GM12878 (cell line): ENCODE results near the gene CDX1. TPM values are rescaled to one million over a fixed set of nuclear protein-coding genes. Genes with fewer than 3 reads are reported as not detected.

Source experiments
- ATAC-seq: fragments of 200-7000 bp; cut with Tn5 transposase; 3 replicates; pipeline ENCODE4 v1.9.1; 2020; ENCODE audit warnings: mild to moderate bottlenecking, moderate library complexity
- BruUV-seq: library from RNA; stranded (reverse); fragments of 400-500 nt; replicated peaks from 2 replicates; lab custom pipeline; 2021; lab: Mats Ljungman, UMichigan
- CTCF ChIA-PET: fragments of 300-600 bp; sonication (Branson Sonifier 250); formaldehyde crosslinking; extraction: SDS; loops from one replicate; lab custom pipeline; 2021; ENCODE audit warnings: inconsistent platforms; lab: Yijun Ruan, JAX
- POLR2A ChIA-PET: fragments of 350-600 bp; formaldehyde crosslinking; extraction: SDS; loops from one replicate; lab custom pipeline; 2021; ENCODE audit warnings: inconsistent platforms; lab: Charles Lee
- RAD21 ChIA-PET: fragments of 300-600 bp; sonication (Branson Sonifier 250); formaldehyde crosslinking; loops from one replicate; lab custom pipeline; 2023; ENCODE audit warnings: antibody characterized with exemption; ENCODE audit not compliant: unreplicated experiment; lab: Charles Lee
- SMC1A ChIA-PET: fragments of 300-600 bp; sonication (Branson Sonifier 250); formaldehyde crosslinking; loops from one replicate; lab custom pipeline; 2023; ENCODE audit not compliant: unreplicated experiment, uncharacterized antibody; lab: Charles Lee
- DNase-seq: peaks from one replicate; pipeline ENCODE4 v3.0.0-alpha.2; 2011; ENCODE audit warnings: low read depth, low spot score
- FAIRE-seq: peaks from 3 replicates; lab custom pipeline; 2011; peaks lifted over from hg19 to GRCh38; lab: Jason Lieb, UNC
- H2AFZ ChIP-seq: 2 replicates; pipeline ENCODE4 v1.6.0; 2011; ENCODE audit warnings: low read depth, low read length, control low read depth; ENCODE audit not compliant: control insufficient read depth
- H3K27ac ChIP-seq: 2 replicates; pipeline ENCODE4 v1.5.1; 2011; ENCODE audit warnings: control low read depth; ENCODE audit not compliant: control insufficient read depth, insufficient read depth
- H3K27me3 ChIP-seq, 2 experiments: replicated peaks in 1 of 2; 2 replicates each; pipeline versions ENCODE4 v1.6.0 to v1.6.1; 2011; ENCODE audit warnings: low read length in 1 of 2; ENCODE audit not compliant: control insufficient read depth in 2 of 2, insufficient read depth in 2 of 2
- H3K36me3 ChIP-seq, 2 experiments: 2 replicates each; pipeline ENCODE4 v1.5.1; 2011; ENCODE audit warnings: low read length in 1 of 2; ENCODE audit not compliant: control insufficient read depth in 2 of 2, insufficient read depth in 2 of 2
- H3K4me1 ChIP-seq: 2 replicates; pipeline ENCODE4 v1.6.1; 2011; ENCODE audit warnings: mild to moderate bottlenecking, low read length, moderate library complexity, mixed read lengths; ENCODE audit not compliant: control insufficient read depth, insufficient read depth
- H3K4me2 ChIP-seq: 2 replicates; pipeline ENCODE4 v1.6.0; 2011; ENCODE audit warnings: control low read depth; ENCODE audit not compliant: control insufficient read depth, insufficient read depth
- H3K4me3 ChIP-seq: fragments of 200-600 bp; sonication (generic); 2 replicates; pipeline ENCODE4 v1.5.1; 2016
- H3K79me2 ChIP-seq: 2 replicates; pipeline ENCODE4 v1.6.0; 2011; ENCODE audit warnings: low read length; ENCODE audit not compliant: control insufficient read depth, insufficient read depth
- H3K9ac ChIP-seq: 2 replicates; pipeline ENCODE4 v1.8.0; 2011; ENCODE audit warnings: low read length, control low read depth, mixed read lengths; ENCODE audit not compliant: control insufficient read depth, insufficient read depth
- H3K9me3 ChIP-seq: replicated peaks from 3 replicates; pipeline ENCODE4 v1.5.1; 2011; ENCODE audit warnings: mild to moderate bottlenecking, low read length; ENCODE audit not compliant: control insufficient read depth, insufficient read depth
- H4K20me1 ChIP-seq: 2 replicates; pipeline ENCODE4 v1.6.0; 2011; ENCODE audit not compliant: control insufficient read depth, insufficient read depth
- ATF7 ChIP-seq: fragments of 450-650 bp; IDR thresholded peaks from 2 replicates; pipeline ENCODE4 v1.6.1; 2016; ENCODE audit warnings: low read depth, mild to moderate bottlenecking
- CEBPB ChIP-seq, 2 experiments: fragments of 150-350 bp in 1 of 2; IDR thresholded peaks; 2 replicates each; pipeline ENCODE4 v1.6.1; 2012 to 2014; ENCODE audit warnings: low read depth in 2 of 2, low read length in 2 of 2, borderline replicate concordance in 1 of 2, inconsistent platforms in 1 of 2
- CEBPZ ChIP-seq: fragments of 150-350 bp; IDR thresholded peaks from 2 replicates; pipeline ENCODE4 v1.6.1; 2016; ENCODE audit warnings: low read depth, low read length
- GABPA ChIP-seq: IDR thresholded peaks from 2 replicates; pipeline ENCODE4 v1.6.1; 2014; ENCODE audit warnings: antibody characterized with exemption, low read depth, mild to moderate bottlenecking, inconsistent platforms
- JUND ChIP-seq: IDR thresholded peaks from 2 replicates; pipeline ENCODE4 v1.6.1; 2012; ENCODE audit warnings: low read depth, mild to moderate bottlenecking, low read length, improper control_type of control experiment, moderate library complexity
- KLF5 ChIP-seq: fragments of 450-650 bp; IDR thresholded peaks from 2 replicates; pipeline ENCODE4 v1.6.1; 2014; ENCODE audit warnings: mild to moderate bottlenecking; ENCODE audit not compliant: partially characterized antibody
- NBN ChIP-seq: fragments of 450-650 bp; IDR thresholded peaks from 2 replicates; pipeline ENCODE4 v1.6.1; 2016
- RUNX3 ChIP-seq: IDR thresholded peaks from 2 replicates; pipeline ENCODE4 v1.6.1; 2012; ENCODE audit warnings: low read length, inconsistent platforms
- SKIL ChIP-seq: fragments of 450-650 bp; IDR thresholded peaks from 2 replicates; pipeline ENCODE4 v1.6.1; 2017; ENCODE audit warnings: mild to moderate bottlenecking, low read depth, inconsistent platforms; ENCODE audit not compliant: poor library complexity, severe bottlenecking
- TAF1 ChIP-seq: IDR thresholded peaks from 2 replicates; pipeline ENCODE4 v1.6.1; 2011; ENCODE audit warnings: mild to moderate bottlenecking, low read depth, low read length, borderline replicate concordance
- YBX1 ChIP-seq: fragments of 450-650 bp; IDR thresholded peaks from 2 replicates; pipeline ENCODE4 v1.6.1; 2016; ENCODE audit warnings: antibody characterized with exemption
- ZZZ3 ChIP-seq: IDR thresholded peaks from 2 replicates; pipeline ENCODE4 v1.6.1; 2011; ENCODE audit warnings: low read depth; ENCODE audit not compliant: control insufficient read depth, insufficient read length
- WGBS: methylation state at CpG from one replicate; pipeline ENCODE4 v1.1.6; 2016; ENCODE audit warnings: low lambda C conversion rate; ENCODE audit not compliant: insufficient replicate concordance, insufficient coverage; ENCODE audit errors: missing lambda C conversion rate; 5-methylcytosine and 5-hydroxymethylcytosine counted together
- in situ Hi-C: fragments of 300-500 bp; cut with MboI; formaldehyde crosslinking; loops from 9 replicates; pipeline ENCODE4 v1.14.3; 2018; ENCODE audit warnings: mixed read lengths
- intact Hi-C: fragments of 100-400 bp; cut with micrococcal nuclease; formaldehyde crosslinking; loops from one replicate; pipeline ENCODE4 v1.14.2; 2022; ENCODE audit not compliant: unreplicated experiment
- polyA plus RNA-seq, 11 experiments: library from polyadenylated mRNA; depleted of rRNA in 4 of 11; unstranded in 6 of 11; stranded (reverse) in 5 of 11; fragments of >200 nt; fragmentation: Nextera tagmentation in 4 of 11; fragmentation: Illumina TruSeq in 1 of 11; extraction: Ambion mirVana in 4 of 11; extraction: Trizol in 1 of 11; gene quantifications; 1 replicate in 1 of 11; 2 replicates in 10 of 11; pipeline versions ENCODE4 v1.2.1 to v1.2.3, GENCODE V29; 2011 to 2016; ENCODE audit warnings: inconsistent platforms in 2 of 11, missing spikeins in 2 of 11, low read depth in 1 of 11
- total RNA-seq, 4 experiments: library from RNA; depleted of rRNA in 3 of 4; stranded (reverse); fragments of >200 nt in 3 of 4; fragmentation: Illumina TruSeq in 1 of 4; extraction: Trizol in 1 of 4; gene quantifications; 2 replicates each; pipeline versions ENCODE4 v1.2.1 to v1.2.3, GENCODE V29; 2013 to 2021

CDX1 gene
- total and polyA plus RNA-seq, 10 of the 15 experiments (the other 5 are each of a cell fraction or from before 2014, with no cell fraction given): not detected

- H3K27ac ChIP-seq: no peak overlapping the region
- POLR2A ChIA-PET: interaction anchor here (0.7 to 1.3 kb wide), 6 partner anchors 11 to 322 kb away, joined by 3 to 5 read pairs (median 3); no protein-coding TSS in a partner anchor
These were observed 10.6 kb upstream of the CDX1 start for GRCh38 chr5:150156027-150156368.

GRCh38 chr5:150156540-150156939 lies 10.0 kb upstream of the CDX1 start:
- H3K4me3 ChIP-seq: no peak overlapping the region
- H3K9ac ChIP-seq: no peak overlapping the region
- H3K36me3 ChIP-seq: no peaks in the 10 kb centered on the region
- H3K27me3 ChIP-seq: no peaks in the 10 kb centered on the region
- in situ Hi-C loops (no loop called here), intact Hi-C loops (no loop called here)
- H3K4me1 ChIP-seq: peaks cover 13% of the 10 kb centered on the region
- no peaks in the 10 kb centered on the region for H4K20me1 ChIP-seq
- no peak overlapping the region for H3K27ac ChIP-seq
- ChIA-PET POLR2A (interaction anchor here (0.8 to 1.3 kb wide), 3 partner anchors 18 to 323 kb away, joined by 3 read pairs; no protein-coding TSS in a partner anchor), CTCF (interaction anchor here (2.8 kb wide), 1 partner anchor 11 kb away, joined by 11 read pairs; no protein-coding TSS in a partner anchor), SMC1A (interaction anchor here (0.9 kb wide), 1 partner anchor 11 kb away, joined by 5 read pairs; no protein-coding TSS in a partner anchor), RAD21 (interaction anchor here (3.1 kb wide), 1 partner anchor 11 kb away, joined by 13 read pairs; no protein-coding TSS in a partner anchor)
- no peaks in the 10 kb centered on the region for H3K79me2 ChIP-seq
- 31% methylated on average over 4 of the region's 4 CpGs for WGBS
- FAIRE-seq: no peak
- H3K4me2 ChIP-seq: no peak overlapping the region
- no peaks in the 10 kb centered on the region for H3K9me3 ChIP-seq
- no peak for ATAC-seq
- no TSS peak for BruUV-seq
- no peak for DNase-seq
- no peak overlapping the region for H2AFZ ChIP-seq
- TF ChIP-seq CEBPZ (no peak), RUNX3 (no peak), YBX1 (no peak), ZZZ3 (no peak), GABPA (no peak), CEBPB (IDR thresholded peaks at IDR 0.05; ENCODE audit: borderline replicate concordance in 1 of 2, low read depth in 2 of 2, low read length in 2 of 2) (no peak), ATF7 (no peak), KLF5 (no peak), TAF1 (no peak), SKIL (no peak)

More at GRCh38 chr5:150156027-150156368, 10.6 kb upstream of the CDX1 start:
- no peak for DNase-seq
- Histone ChIP-seq H3K9me3 (no peaks in the 10 kb centered on the region), H2AFZ (peak overlapping the region; percentile 49), H3K4me3 (peak overlapping the region; percentile 74), H3K36me3 (no peaks in the 10 kb centered on the region), H3K4me1 (peaks cover 13% of the 10 kb centered on the region), H3K79me2 (no peaks in the 10 kb centered on the region), H3K4me2 (peak overlapping the region; percentile 86), H3K27me3 (no peaks in the 10 kb centered on the region), H3K9ac (peak overlapping the region; percentile 40), H4K20me1 (no peaks in the 10 kb centered on the region)
- no peak for ATAC-seq
- BruUV-seq: no TSS peak
- WGBS: 0% methylated on average over 9 of the region's 9 CpGs
- TF ChIP-seq JUND (no peak), NBN (peak; percentile 72; the same call in 1 of the 2 replicates)
- SMC1A ChIA-PET: interaction anchor here (0.9 to 1.1 kb wide), 2 partner anchors 11 to 20 kb away, joined by 3 to 5 read pairs; no protein-coding TSS in a partner anchor
- in situ Hi-C loops: no loop called here
- CTCF ChIA-PET: interaction anchor here (0.6 to 3.4 kb wide), 5 partner anchors 11 to 25 kb away, joined by 3 to 13 read pairs (median 3); no protein-coding TSS in a partner anchor
- RAD21 ChIA-PET: interaction anchor here (0.6 to 3.1 kb wide), 2 partner anchors 11 to 150 kb away, joined by 3 to 13 read pairs; no protein-coding TSS in a partner anchor
- intact Hi-C loops: no loop called here
- no peak for FAIRE-seq
